AG04449 (cell line): ENCODE results near the gene SLC25A20.

Experiments
- CTCF ChIA-PET: fragments of 350-600 bp; formaldehyde crosslinking; extraction: SDS; loops from one replicate; lab custom pipeline; 2021; ENCODE audit warnings: antibody characterized with exemption; lab: Yijun Ruan, JAX
- POLR2A ChIA-PET: fragments of 400-600, 350-600 bp; formaldehyde crosslinking; extraction: SDS; loops from one replicate; lab custom pipeline; 2020; ENCODE audit warnings: antibody characterized with exemption, inconsistent platforms; lab: Yijun Ruan, JAX
- DNase-seq: peaks from one replicate; pipeline ENCODE4 v3.0.0-alpha.2; 2010; ENCODE audit warnings: low read depth, low spot score
- H3K4me3 ChIP-seq: 2 replicates; pipeline ENCODE4 v1.5.1; 2011; ENCODE audit warnings: low read depth, mild to moderate bottlenecking, control low read depth, low read length
- CTCF ChIP-seq: IDR thresholded peaks from one replicate; pipeline ENCODE4 v1.5.1; 2011; ENCODE audit warnings: mild to moderate bottlenecking, moderate library complexity, low read length, control low read depth, inconsistent platforms; ENCODE audit not compliant: insufficient read depth; ENCODE audit errors: missing control alignments

Gene SLC25A20

GRCh38 chr3:48819234-48820221 lies 79.2 kb downstream of the SLC25A20 start:
- CTCF ChIA-PET, result no interaction called here
- no peak overlapping the region for H3K4me3 ChIP-seq
- no peak for DNase-seq
- TF ChIP-seq CTCF, result no peak
- POLR2A ChIA-PET, result no interaction called here

GRCh38 chr3:48811524-48811923 lies 87.2 kb downstream of the SLC25A20 start:
- DNase-seq, result no peak
- POLR2A ChIA-PET, result interaction anchor here (0.6 kb wide), 1 partner anchor 61 kb away, joined by 4 read pairs; no protein-coding TSS in a partner anchor
- H3K4me3 ChIP-seq, result no peak overlapping the region
- no peak for TF ChIP-seq CTCF
- CTCF ChIA-PET, result no interaction called here
